ENCODE results near the gene TNFAIP8L1. TPM values are rescaled to one million over a fixed set of nuclear protein-coding genes. Genes with fewer than 3 reads are reported as not detected.

Gene TNFAIP8L1
- total and polyA plus RNA-seq, 2 of the 8 experiments (the other 6 are each of a cell fraction or from before 2014, with no cell fraction given), result 3.2 to 6.1 TPM

GRCh38 chr19:4624301-4624700 is 15.0 kb upstream of the TNFAIP8L1 start (continued):
- TF ChIP-seq CHD7 (IDR thresholded peaks at IDR 0.05; ENCODE audit: insufficient replicate concordance, low read length) (no peak), SP4 (IDR thresholded peaks at IDR 0.05; ENCODE audit: low read length) (no peak), POLR2A (IDR thresholded peaks at IDR 0.05; ENCODE audit: control extremely low read depth in 1 of 2, low read depth in 2 of 2, low read length in 2 of 2) (no peak), SUZ12 (IDR thresholded peaks at IDR 0.05; ENCODE audit: low read length) (no peak), SIN3A (conservative IDR thresholded peaks at IDR 0.05 in 1 of 2, IDR thresholded peaks at IDR 0.05 in 1 of 2; ENCODE audit: low read depth in 1 of 2, low read length in 2 of 2) (no peak), TAF1 (IDR thresholded peaks at IDR 0.05; ENCODE audit: low read depth, low read length) (no peak)
